CD4-positive, CD25-positive, alpha-beta regulatory T cell (primary cell): ENCODE results near the gene FAM120B. TPM values are rescaled to one million over a fixed set of nuclear protein-coding genes. Genes with fewer than 3 reads are reported as not detected.

Source experiments
- ATAC-seq, 2 donors: fragments of 150-1000 bp; cut with Tn5 transposase; one replicate each; pipeline ENCODE4 v1.10.0; 2021; ENCODE audit warnings: low read depth in 2 of 2, moderate number of reproducible peaks in 2 of 2, moderate library complexity in 1 of 2
- DNase-seq, 3 donors: peaks; one replicate each; pipeline versions ENCODE4 v3.0.0 to v3.0.0-alpha.2; 2012 to 2022; ENCODE audit warnings: mixed read lengths in 1 of 3
- H3K27ac ChIP-seq: one replicate; pipeline ENCODE4 v1.7.0; 2013; ENCODE audit warnings: mild to moderate bottlenecking, low read length; ENCODE audit not compliant: insufficient read depth, poor library complexity, severe bottlenecking
- H3K27me3 ChIP-seq: one replicate; pipeline ENCODE4 v1.7.0; 2013; ENCODE audit warnings: low read length; ENCODE audit not compliant: control insufficient read depth, insufficient read depth
- H3K36me3 ChIP-seq: one replicate; pipeline ENCODE4 v1.7.0; 2013; ENCODE audit warnings: mild to moderate bottlenecking, low read length, moderate library complexity; ENCODE audit not compliant: control insufficient read depth, insufficient read depth
- H3K4me1 ChIP-seq: 2 replicates; pipeline ENCODE4 v1.7.0; 2013; ENCODE audit warnings: mild to moderate bottlenecking, low read length; ENCODE audit not compliant: insufficient read depth, control insufficient read depth, poor library complexity, severe bottlenecking
- H3K4me3 ChIP-seq: one replicate; pipeline ENCODE4 v1.7.0; 2013; ENCODE audit warnings: low read depth, mild to moderate bottlenecking, low read length, moderate library complexity
- H3K9me3 ChIP-seq, 2 experiments: 1 replicate in 1 of 2; 2 replicates in 1 of 2; pipeline ENCODE4 v1.7.0; 2013; ENCODE audit warnings: low read length in 2 of 2, mild to moderate bottlenecking in 1 of 2, moderate library complexity in 1 of 2; ENCODE audit not compliant: control insufficient read depth in 2 of 2
- H3K27ac Mint-ChIP-seq, 3 donors: one replicate each; pipeline ENCODE4 v1.8.0; 2020 to 2022; ENCODE audit warnings: mild to moderate bottlenecking in 3 of 3, mixed read lengths in 3 of 3, moderate library complexity in 2 of 3
- H3K27me3 Mint-ChIP-seq: one replicate; pipeline ENCODE4 v1.8.0; 2022; ENCODE audit warnings: mild to moderate bottlenecking, mixed read lengths
- H3K36me3 Mint-ChIP-seq: one replicate; pipeline ENCODE4 v1.8.0; 2020; ENCODE audit warnings: mixed read lengths
- H3K4me1 Mint-ChIP-seq, 4 donors: one replicate each; pipeline ENCODE4 v1.8.0; 2020 to 2022; ENCODE audit warnings: mixed read lengths in 4 of 4, mild to moderate bottlenecking in 1 of 4
- H3K4me3 Mint-ChIP-seq, 4 donors: one replicate each; pipeline ENCODE4 v1.8.0; 2020 to 2022; ENCODE audit warnings: mild to moderate bottlenecking in 4 of 4, mixed read lengths in 4 of 4, moderate library complexity in 3 of 4
- H3K9me3 Mint-ChIP-seq, 7 donors: one replicate each; pipeline ENCODE4 v1.8.0; 2020 to 2022; ENCODE audit warnings: mixed read lengths in 7 of 7, mild to moderate bottlenecking in 3 of 7, moderate library complexity in 2 of 7
- polyA plus RNA-seq, 4 donors: library from polyadenylated mRNA; unstranded; fragments of 300-500 nt; fragmentation: Illumina TruSeq; gene quantifications; one replicate each; pipeline ENCODE4 v1.2.3, GENCODE V29; 2021
- total RNA-seq: library from RNA; stranded (reverse); gene quantifications from one replicate; pipeline ENCODE4 v1.2.3, GENCODE V29; 2022

The FAM120B gene
- total and polyA plus RNA-seq, 5 donors from 2014 or later = 28.0 to 35.0 (median 31.1) TPM

DNA sequence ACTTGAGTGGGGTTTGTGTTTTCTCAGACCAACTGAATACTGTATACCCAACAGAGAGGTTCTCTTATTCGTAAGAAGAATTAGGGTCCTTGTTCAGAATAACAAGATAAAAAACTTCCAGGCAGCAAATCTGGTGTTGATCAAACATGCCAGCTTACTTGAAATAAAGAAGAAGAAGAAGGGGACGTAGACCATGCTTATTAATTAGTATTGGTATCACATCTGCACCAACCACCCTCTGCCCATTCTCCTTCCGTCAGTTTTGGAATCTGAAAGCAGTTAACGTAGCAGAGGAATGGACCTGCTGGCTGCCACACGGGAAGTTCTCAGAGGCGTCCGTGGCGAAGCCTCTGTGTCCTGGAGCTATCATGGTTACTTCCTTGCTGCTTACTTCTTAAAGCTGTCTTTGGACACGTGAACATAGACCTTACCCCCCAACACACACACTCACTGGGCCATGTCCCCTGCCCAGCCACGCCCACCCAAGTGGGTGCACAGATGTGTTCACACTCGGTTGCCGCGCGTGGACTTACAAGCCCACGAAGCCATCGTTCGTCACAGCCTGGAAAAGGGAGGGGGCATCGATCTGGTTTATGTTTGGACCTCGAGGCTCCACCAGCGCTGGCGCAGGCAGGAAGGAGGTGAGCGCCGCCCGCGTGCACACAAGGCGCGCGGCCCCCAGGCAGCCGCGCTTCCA, 11.6 kb upstream of the FAM120B start:
- H3K36me3 Mint-ChIP-seq = no peaks in the 10 kb centered on the region
- Histone ChIP-seq H3K9me3 (no peaks in the 10 kb centered on the region), H3K27me3 (peaks cover 41% of the 10 kb centered on the region), H3K27ac (no peak overlapping the region), H3K4me1 (peaks cover 51% of the 10 kb centered on the region), H3K4me3 (no peak overlapping the region), H3K36me3 (no peaks in the 10 kb centered on the region)
- H3K4me1 Mint-ChIP-seq = peaks cover 6 to 45% (median 25%) of the 10 kb centered on the region in 4 donors
- ATAC-seq (no peak), DNase-seq (peak in 1 of 3 donors; percentile 25)
- H3K27ac Mint-ChIP-seq = peak overlapping the region in 1 of 3 donors; percentile 51
- peaks cover 78% of the 10 kb centered on the region for H3K27me3 Mint-ChIP-seq
- H3K9me3 Mint-ChIP-seq = peaks cover 0 to 8% (median 0%) of the 10 kb centered on the region in 7 donors
- peak overlapping the region; percentile 72 to 92 (median 82) for H3K4me3 Mint-ChIP-seq

DNA sequence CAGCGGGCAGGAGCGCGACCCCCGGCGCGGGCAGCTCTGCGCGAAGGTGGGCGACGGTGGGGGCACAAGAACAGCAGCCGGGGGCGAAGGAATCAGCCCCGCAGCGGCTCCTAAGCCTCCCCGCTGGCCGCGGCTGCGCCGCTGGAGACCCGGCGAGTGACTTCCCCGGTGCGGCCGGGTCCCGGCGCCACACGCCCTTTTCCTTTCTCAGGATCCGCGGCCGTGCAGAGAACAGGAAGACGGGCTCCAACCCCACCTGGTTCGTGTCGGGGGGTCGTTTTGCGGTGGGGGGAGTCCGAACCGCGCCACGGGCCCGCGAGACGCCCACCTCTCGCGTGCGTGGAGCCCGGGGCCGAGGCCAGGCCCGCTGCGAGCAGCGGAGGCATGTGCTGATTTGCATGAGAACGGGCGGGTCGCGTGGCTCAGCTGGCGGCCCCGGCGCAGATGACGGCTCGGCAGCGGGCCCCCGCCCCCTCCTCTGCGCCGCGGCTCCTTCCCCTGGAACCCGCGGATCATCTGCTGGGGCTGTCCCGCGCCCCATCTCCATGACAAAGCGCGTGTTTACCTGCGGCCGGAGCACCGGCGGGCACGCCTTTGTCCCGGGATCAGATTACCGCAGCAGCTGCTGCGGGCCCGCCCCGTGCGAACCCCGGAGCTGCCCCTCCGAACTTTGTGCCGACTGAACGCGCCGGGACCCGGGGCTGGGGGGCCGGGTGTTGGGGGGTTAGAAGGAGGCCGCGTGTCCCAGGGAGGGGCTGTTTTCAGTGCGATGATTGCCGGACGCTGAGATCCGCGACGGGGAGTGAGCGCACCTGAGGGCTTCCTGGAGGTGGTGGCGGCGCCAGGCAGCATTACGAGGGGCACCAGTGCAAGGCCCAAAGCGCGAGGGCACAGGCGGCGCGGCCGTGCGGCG, 10.8 kb upstream of the FAM120B start:
- no peaks in the 10 kb centered on the region for H3K9me3 ChIP-seq
- peaks cover 78% of the 10 kb centered on the region for H3K27me3 Mint-ChIP-seq
- ATAC-seq (peak in 1 of 2 donors; percentile 44), DNase-seq (peak in 1 of 3 donors; percentile 58)
- no peaks in the 10 kb centered on the region for H3K36me3 ChIP-seq
- peak overlapping the region in 3 of 4 donors; percentile 43 to 76 (median 59) for H3K4me3 Mint-ChIP-seq
- H3K27ac Mint-ChIP-seq = no peak overlapping the region
- no peak overlapping the region for H3K4me3 ChIP-seq
- H3K36me3 Mint-ChIP-seq = no peaks in the 10 kb centered on the region
- H3K27me3 ChIP-seq = peaks cover 41% of the 10 kb centered on the region
- peaks cover 0 to 7% (median 0%) of the 10 kb centered on the region in 7 donors for H3K9me3 Mint-ChIP-seq
- H3K4me1 ChIP-seq = peaks cover 48% of the 10 kb centered on the region
- peaks cover 6 to 41% (median 25%) of the 10 kb centered on the region in 4 donors for H3K4me1 Mint-ChIP-seq
- H3K27ac ChIP-seq = no peak overlapping the region

DNA sequence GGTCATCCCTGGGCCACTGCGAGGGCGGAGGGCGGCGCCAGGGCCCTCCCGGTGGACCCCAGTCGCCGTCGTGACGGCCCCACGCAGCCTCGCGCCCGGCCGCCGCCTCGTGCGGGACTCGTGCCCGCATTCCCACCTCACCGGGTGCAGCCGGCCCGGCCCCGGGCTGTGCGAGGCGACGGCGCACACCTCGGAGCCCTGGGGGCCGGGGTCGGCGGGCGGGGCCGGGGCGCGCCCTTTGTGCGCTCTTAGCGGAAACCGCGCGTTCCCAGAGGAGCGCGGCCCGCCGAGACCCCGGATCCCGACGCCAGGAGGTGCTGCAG, 10.2 kb upstream of the FAM120B start:
- ATAC-seq (no peak), DNase-seq (no peak)
- H3K9me3 ChIP-seq = peaks cover 0 to 4% of the 10 kb centered on the region in 2 experiments
- H3K4me3 ChIP-seq = no peak overlapping the region
- no peaks in the 10 kb centered on the region for H3K36me3 Mint-ChIP-seq
- H3K27ac ChIP-seq = no peak overlapping the region
- H3K4me3 Mint-ChIP-seq = no peak overlapping the region
- no peaks in the 10 kb centered on the region for H3K36me3 ChIP-seq
- H3K27me3 ChIP-seq = peaks cover 41% of the 10 kb centered on the region
- peaks cover 6 to 41% (median 25%) of the 10 kb centered on the region in 4 donors for H3K4me1 Mint-ChIP-seq
- peaks cover 44% of the 10 kb centered on the region for H3K4me1 ChIP-seq
- H3K27me3 Mint-ChIP-seq = peaks cover 80% of the 10 kb centered on the region
- H3K9me3 Mint-ChIP-seq = peaks cover 0 to 9% (median under 1%) of the 10 kb centered on the region in 7 donors
- no peak overlapping the region for H3K27ac Mint-ChIP-seq

DNA sequence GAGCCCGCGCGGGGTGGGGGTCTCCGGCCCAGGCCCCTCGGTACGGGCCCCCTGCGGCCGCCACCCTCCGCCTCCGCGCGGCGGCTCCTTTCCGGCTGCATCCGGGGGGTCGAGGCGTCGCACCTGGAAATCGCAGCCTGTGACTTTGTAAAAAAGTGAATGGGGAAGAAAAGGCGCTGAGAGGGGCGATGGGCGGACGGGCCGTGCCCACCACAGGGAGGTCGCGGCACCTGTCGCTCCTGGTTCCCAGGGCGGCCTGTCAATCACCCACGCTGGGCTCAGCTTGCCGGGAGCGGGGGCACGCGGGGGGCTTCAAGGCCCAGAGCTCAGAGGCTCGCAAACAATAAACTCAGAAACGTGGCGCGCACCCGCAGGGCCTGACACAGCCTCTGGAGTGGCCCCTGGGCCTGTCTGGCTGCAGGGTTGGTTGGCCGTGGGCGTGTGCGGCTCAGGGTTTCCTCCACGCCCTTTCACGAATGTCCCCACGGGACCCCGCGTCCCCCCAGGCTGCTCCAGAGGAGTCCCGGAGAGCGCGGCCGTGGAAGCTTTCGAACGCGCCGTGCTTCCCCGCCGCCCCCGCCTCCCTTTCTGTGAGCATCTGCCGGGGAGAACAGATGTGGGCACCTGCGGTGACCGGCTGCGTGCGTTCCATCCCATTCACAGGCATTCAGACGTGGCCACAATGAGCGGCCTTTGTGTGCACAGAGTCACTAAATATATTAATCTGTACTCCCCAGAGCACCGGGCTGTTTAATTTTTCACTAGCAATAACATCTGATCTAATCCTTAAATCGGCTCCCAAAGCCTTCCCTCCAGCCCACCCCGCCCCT, 9.6 kb upstream of the FAM120B start:
- ATAC-seq (no peak), DNase-seq (no peak)
- Histone ChIP-seq H3K4me1 (peaks cover 38% of the 10 kb centered on the region), H3K27me3 (peaks cover 41% of the 10 kb centered on the region), H3K9me3 (peaks cover 0 to 5% of the 10 kb centered on the region in 2 experiments), H3K4me3 (no peak overlapping the region), H3K27ac (no peak overlapping the region), H3K36me3 (no peaks in the 10 kb centered on the region)
- H3K36me3 Mint-ChIP-seq = peaks cover 4% of the 10 kb centered on the region
- H3K9me3 Mint-ChIP-seq = peaks cover 0 to 11% (median 2%) of the 10 kb centered on the region in 7 donors
- H3K27ac Mint-ChIP-seq = no peak overlapping the region
- H3K4me3 Mint-ChIP-seq = peak overlapping the region in 3 of 4 donors; percentile 28 to 52 (median 50)
- H3K4me1 Mint-ChIP-seq = peaks cover 6 to 37% (median 22%) of the 10 kb centered on the region in 4 donors
- peaks cover 81% of the 10 kb centered on the region for H3K27me3 Mint-ChIP-seq

DNA sequence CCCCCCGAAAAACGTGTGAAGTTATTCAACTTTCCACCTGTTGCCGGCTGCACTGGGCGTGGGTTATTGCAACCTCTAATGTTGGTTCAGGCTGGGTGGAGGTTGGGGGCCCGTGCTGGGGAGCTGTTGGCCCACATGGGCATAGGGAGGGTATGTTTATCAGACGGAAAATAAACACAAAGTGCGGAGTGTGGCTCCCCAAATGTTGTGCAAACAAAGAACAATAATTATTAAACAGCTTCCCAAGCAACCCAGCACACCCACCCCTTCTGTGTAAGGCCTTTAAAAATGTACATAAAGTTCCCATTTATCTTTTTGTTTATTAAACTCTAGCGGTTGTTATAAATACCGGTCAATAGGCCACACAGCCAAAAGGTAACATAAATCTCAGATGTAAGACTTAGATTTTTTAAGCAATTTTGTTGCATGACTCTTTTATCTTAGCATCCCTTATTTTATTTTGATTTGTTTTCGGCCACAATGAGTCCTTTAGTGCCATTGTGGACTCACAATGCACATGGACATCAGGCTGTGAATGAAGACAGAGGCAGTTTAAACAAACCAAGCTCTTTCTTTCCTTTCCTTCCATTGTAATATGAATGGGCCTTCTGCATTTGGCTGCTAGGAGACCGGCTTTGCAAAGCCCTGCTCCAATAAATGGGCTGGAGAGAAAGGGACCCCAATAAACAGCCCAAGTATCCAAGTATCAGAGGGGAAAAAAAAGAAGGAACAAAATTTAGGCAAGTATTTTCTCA, 8.8 kb upstream of the FAM120B start:
- Mint-ChIP-seq H3K9me3 (peaks cover 0 to 11% (median 2%) of the 10 kb centered on the region in 7 donors), H3K36me3 (peaks cover 4% of the 10 kb centered on the region), H3K4me3 (peak overlapping the region; percentile 9 to 71 (median 51)), H3K4me1 (peaks cover 6 to 29% (median 18%) of the 10 kb centered on the region in 4 donors), H3K27me3 (peaks cover 79% of the 10 kb centered on the region), H3K27ac (no peak overlapping the region)
- H3K36me3 ChIP-seq = no peaks in the 10 kb centered on the region
- H3K4me3 ChIP-seq = no peak overlapping the region
- H3K27me3 ChIP-seq = peaks cover 38% of the 10 kb centered on the region
- DNase-seq (no peak), ATAC-seq (no peak)
- peaks cover 0 to 5% of the 10 kb centered on the region in 2 experiments for H3K9me3 ChIP-seq
- no peak overlapping the region for H3K27ac ChIP-seq
- peaks cover 30% of the 10 kb centered on the region for H3K4me1 ChIP-seq

DNA sequence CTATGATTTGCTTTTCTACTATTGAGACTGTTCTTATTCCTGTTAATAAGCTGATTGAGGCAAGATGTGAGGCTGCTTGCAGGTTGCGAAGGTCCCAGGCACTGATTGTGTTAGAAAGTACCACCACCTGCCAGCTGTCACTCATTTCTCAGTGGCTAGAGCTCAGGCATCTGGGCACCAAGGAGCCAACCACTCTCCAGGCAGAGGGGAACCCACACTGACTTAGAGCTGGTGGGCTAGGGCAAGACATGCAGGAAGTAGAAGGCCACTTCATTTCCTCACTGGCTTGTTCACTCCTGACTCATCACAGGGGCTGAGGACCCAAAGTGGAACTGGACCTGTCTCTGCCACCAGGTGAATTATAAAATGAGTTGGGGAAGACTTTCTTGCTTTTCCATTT, 7.9 kb upstream of the FAM120B start:
- Histone ChIP-seq H3K27me3 (peaks cover 34% of the 10 kb centered on the region), H3K36me3 (no peaks in the 10 kb centered on the region), H3K4me1 (peaks cover 26% of the 10 kb centered on the region), H3K27ac (no peak overlapping the region), H3K9me3 (peaks cover 0 to 5% of the 10 kb centered on the region in 2 experiments), H3K4me3 (no peak overlapping the region)
- ATAC-seq (no peak), DNase-seq (no peak)
- peak overlapping the region in 2 of 4 donors; percentile 44 to 50 for H3K4me3 Mint-ChIP-seq
- H3K27me3 Mint-ChIP-seq = peaks cover 77% of the 10 kb centered on the region
- peaks cover 0 to 20% (median 13%) of the 10 kb centered on the region in 4 donors for H3K4me1 Mint-ChIP-seq
- peak overlapping the region in 1 of 3 donors; percentile 57 for H3K27ac Mint-ChIP-seq
- peaks cover 4% of the 10 kb centered on the region for H3K36me3 Mint-ChIP-seq
- peaks cover 0 to 11% (median 2%) of the 10 kb centered on the region in 7 donors for H3K9me3 Mint-ChIP-seq
